GM13977 (cell line): Measurements from ENCODE around the gene ADIPOR2.
A peak's percentile ranks its signal among the peaks of the same experiment; 100 is the strongest.

Experiments
- DNase-seq: peaks from one replicate; pipeline ENCODE4 v3.0.0; 2012; ENCODE audit warnings: low spot score
- in situ Hi-C: fragments of 300-500 bp; cut with MboI; formaldehyde crosslinking; loops from one replicate; pipeline ENCODE4 v1.12.0; 2022; ENCODE audit warnings: low sequenced_read_pairs, low pct_unique_long_range_greater_than_20kb, mixed read lengths, inconsistent platforms; ENCODE audit not compliant: unreplicated experiment
- TF ChIP-seq, protein P1 (sequence below): IDR thresholded peaks from 2 replicates; pipeline ENCODE4 v1.5.1; 2012; ENCODE audit warnings: mild to moderate bottlenecking, control low read depth; ENCODE audit not compliant: insufficient read depth; ENCODE audit errors: extremely low read depth, missing control alignments

ADIPOR2 gene

DNA sequence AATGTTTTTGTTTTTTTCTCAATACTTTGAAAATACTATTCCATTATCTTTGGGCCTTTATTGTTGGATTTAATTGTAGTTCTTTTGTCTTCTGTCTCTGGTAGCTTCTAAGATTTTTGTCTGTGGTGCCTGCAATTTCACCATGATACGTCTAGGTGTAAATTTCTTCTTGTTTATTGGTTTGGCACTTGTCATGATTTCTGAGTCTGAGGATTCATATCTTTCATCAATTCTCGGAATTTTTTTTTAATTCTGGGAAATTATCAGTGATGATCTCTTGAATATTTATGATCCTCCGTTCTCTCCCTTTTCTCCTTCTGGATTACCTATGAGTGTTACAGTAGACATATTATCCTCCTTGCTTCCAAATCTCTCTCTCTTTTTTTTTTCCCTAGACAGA is 14.8 kb upstream of the ADIPOR2 start:
- in situ Hi-C loops: no loop called here
- TF ChIP-seq, protein P1, sequence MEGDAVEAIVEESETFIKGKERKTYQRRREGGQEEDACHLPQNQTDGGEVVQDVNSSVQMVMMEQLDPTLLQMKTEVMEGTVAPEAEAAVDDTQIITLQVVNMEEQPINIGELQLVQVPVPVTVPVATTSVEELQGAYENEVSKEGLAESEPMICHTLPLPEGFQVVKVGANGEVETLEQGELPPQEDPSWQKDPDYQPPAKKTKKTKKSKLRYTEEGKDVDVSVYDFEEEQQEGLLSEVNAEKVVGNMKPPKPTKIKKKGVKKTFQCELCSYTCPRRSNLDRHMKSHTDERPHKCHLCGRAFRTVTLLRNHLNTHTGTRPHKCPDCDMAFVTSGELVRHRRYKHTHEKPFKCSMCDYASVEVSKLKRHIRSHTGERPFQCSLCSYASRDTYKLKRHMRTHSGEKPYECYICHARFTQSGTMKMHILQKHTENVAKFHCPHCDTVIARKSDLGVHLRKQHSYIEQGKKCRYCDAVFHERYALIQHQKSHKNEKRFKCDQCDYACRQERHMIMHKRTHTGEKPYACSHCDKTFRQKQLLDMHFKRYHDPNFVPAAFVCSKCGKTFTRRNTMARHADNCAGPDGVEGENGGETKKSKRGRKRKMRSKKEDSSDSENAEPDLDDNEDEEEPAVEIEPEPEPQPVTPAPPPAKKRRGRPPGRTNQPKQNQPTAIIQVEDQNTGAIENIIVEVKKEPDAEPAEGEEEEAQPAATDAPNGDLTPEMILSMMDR: no peak
- no peak for DNase-seq

GRCh38 chr12:1680804-1681492 is 9.9 kb upstream of the ADIPOR2 start:
- in situ Hi-C loops: no loop called here

DNA sequence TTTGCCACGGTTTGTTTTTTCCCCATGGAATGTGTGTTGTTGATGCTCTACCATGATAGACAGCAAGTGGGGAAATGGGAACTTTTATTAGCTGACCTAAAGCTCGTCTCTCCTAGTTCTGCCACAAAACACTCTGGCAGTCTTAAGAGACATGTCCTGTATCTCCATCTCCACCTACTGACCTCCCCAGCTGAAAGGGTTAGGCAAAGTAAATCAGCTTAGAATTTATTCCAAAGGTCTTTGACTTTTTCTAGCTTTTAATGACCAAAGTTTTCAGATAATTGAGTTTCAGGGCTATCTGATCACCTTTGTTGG is 9.4 kb upstream of the ADIPOR2 start:
- no peak for DNase-seq
- in situ Hi-C loops: no loop called here
- TF ChIP-seq, protein P1: no peak

More at GRCh38 chr12:1680804-1681492, 9.9 kb upstream of the ADIPOR2 start:
- no peak for DNase-seq
- TF ChIP-seq, protein P1: no peak

GRCh38 chr12:1688086-1688710 is 2.7 kb upstream of the ADIPOR2 start:
- no peak for DNase-seq
- in situ Hi-C loops: no loop called here
- TF ChIP-seq, protein P1: no peak

DNA sequence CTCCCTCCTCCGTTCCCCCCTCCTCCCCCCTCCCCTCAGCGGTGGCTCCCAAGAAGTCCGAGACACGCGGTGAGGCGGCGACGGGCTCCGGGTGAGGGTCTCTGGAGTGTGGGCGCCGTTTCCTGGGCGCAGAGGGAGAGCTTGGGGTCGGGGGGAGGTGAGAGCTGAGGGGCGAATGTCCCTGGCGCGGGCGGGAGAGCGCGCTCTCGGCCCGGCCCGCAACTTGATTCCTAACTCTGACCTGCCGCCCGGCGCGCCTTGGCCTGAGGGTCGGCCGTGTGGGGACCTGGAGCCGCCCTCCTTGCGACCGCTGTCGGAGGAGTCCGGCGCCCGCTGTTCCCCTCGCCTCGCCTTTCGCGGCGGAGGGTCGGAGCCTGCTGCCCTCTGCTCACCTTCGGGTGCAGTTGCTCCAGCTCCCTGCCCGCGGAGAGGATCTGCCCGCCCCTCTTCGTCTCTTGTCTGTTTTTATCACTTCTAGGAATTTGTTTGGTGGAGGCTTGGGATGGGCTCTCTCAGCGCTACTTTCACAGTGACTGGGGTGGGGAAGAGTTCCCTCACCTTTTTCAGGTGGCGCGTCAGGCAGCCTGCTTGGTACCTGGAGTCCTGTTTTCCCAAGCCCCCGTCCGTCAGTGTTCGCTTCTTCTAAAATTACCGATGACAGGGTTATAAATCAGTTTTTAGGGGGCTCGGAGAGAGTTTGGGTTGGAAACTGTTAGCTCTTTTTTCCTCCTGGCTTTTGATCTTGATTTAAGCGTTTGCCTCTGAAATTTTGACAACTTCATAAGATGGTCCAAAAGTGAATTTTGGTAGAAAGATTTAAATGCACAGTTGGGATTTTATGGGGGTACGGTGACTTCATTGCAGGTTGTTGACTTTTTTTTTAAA is 495 bp downstream of the ADIPOR2 start:
- in situ Hi-C loops: no loop called here
- DNase-seq: peak; percentile 60
- TF ChIP-seq, protein P1: no peak

GRCh38 chr12:1692226-1692625 is 1.4 kb downstream of the ADIPOR2 start:
- TF ChIP-seq, protein P1: no peak
- DNase-seq: no peak
- in situ Hi-C loops: no loop called here
